K562 (cell line): ENCODE measurements around the gene LTK. TPM values are rescaled to one million over a fixed set of nuclear protein-coding genes. Genes with fewer than 3 reads are reported as not detected.

Experiments used
- ARID1B ChIP-seq: fragments of 450-650 bp; IDR thresholded peaks from 2 replicates; pipeline ENCODE4 v1.6.1; 2016; ENCODE audit warnings: antibody characterized with exemption, mild to moderate bottlenecking, inconsistent platforms
- EGR1 ChIP-seq: fragments of 450-650 bp; conservative IDR thresholded peaks from 2 replicates; pipeline ENCODE4 v1.6.1; 2017; ENCODE audit warnings: mild to moderate bottlenecking
- ESRRA ChIP-seq: fragments of 450-650 bp; IDR thresholded peaks from 2 replicates; pipeline ENCODE4 v1.6.1; 2014; ENCODE audit warnings: low read depth, mild to moderate bottlenecking, moderate library complexity, borderline replicate concordance
- FIP1L1 ChIP-seq: fragments of 200-400 bp; formaldehyde crosslinking; IDR thresholded peaks from 2 replicates; pipeline ENCODE4 v1.6.1; 2018; ENCODE audit warnings: mild to moderate bottlenecking, low read depth, low read length; ENCODE audit not compliant: poor library complexity, severe bottlenecking
- GABPB1 ChIP-seq: sonication (generic); formaldehyde crosslinking; IDR thresholded peaks from 2 replicates; pipeline ENCODE4 v1.8.0; 2022; ENCODE audit warnings: mild to moderate bottlenecking, missing genetic modification reagents
- HINFP ChIP-seq: fragments of 450-650 bp; conservative IDR thresholded peaks from 2 replicates; pipeline ENCODE4 v1.6.1; 2016; ENCODE audit warnings: missing genetic modification characterization, low read depth, mild to moderate bottlenecking, control low read depth, missing compliant biosample characterization
- KAT7 ChIP-seq: sonication (generic); formaldehyde crosslinking; IDR thresholded peaks from 2 replicates; pipeline ENCODE4 v1.8.0; 2022; ENCODE audit warnings: missing genetic modification reagents, mild to moderate bottlenecking, borderline replicate concordance
- KLF1 ChIP-seq: fragments of 450-650 bp; IDR thresholded peaks from 2 replicates; pipeline ENCODE4 v1.6.1; 2016; ENCODE audit warnings: missing genetic modification characterization, missing compliant biosample characterization
- MAFF ChIP-seq: IDR thresholded peaks from 2 replicates; pipeline ENCODE4 v1.6.1; 2012; ENCODE audit warnings: low read length, improper control_type of control experiment
- MAZ ChIP-seq, 2 experiments: fragments of 450-650 bp in 1 of 2; sonication (generic) in 1 of 2; formaldehyde crosslinking; IDR thresholded peaks in 1 of 2; conservative IDR thresholded peaks in 1 of 2; 2 replicates each; pipeline versions ENCODE4 v1.4.0 to v1.5.0; 2020; ENCODE audit warnings: mild to moderate bottlenecking in 1 of 2, missing genetic modification reagents in 1 of 2
- MBD2 ChIP-seq: sonication (generic); IDR thresholded peaks from 2 replicates; pipeline ENCODE4 v1.6.1; 2016; ENCODE audit warnings: low read depth, borderline replicate concordance
- NCOA6 ChIP-seq: fragments of 450-650 bp; IDR thresholded peaks from 2 replicates; pipeline ENCODE4 v1.6.1; 2017; ENCODE audit warnings: mild to moderate bottlenecking
- PRMT5 ChIP-seq: sonication (generic); formaldehyde crosslinking; IDR thresholded peaks from 2 replicates; pipeline ENCODE4 v1.5.0; 2020; ENCODE audit warnings: missing genetic modification reagents
- SMARCB1 ChIP-seq: IDR thresholded peaks from 2 replicates; pipeline ENCODE4 v1.6.1; 2011; ENCODE audit warnings: improper control_type of control experiment, low read depth; ENCODE audit not compliant: insufficient read length
- SMC3 ChIP-seq: conservative IDR thresholded peaks from 2 replicates; pipeline ENCODE4 v1.6.1; 2011; ENCODE audit warnings: low read depth, low read length, improper control_type of control experiment; ENCODE audit not compliant: insufficient read depth
- SRSF1 ChIP-seq: fragments of 200-400 bp; formaldehyde crosslinking; IDR thresholded peaks from 2 replicates; pipeline ENCODE4 v1.6.1; 2017; ENCODE audit warnings: mild to moderate bottlenecking, low read depth, low read length, moderate library complexity
- TEAD4 ChIP-seq, 2 experiments: sonication (generic) in 1 of 2; formaldehyde crosslinking in 1 of 2; IDR thresholded peaks; 2 replicates each; pipeline versions ENCODE4 v1.6.1 to v1.8.0; 2012 to 2022; ENCODE audit warnings: borderline replicate concordance in 1 of 2, inconsistent platforms in 1 of 2, low read length in 1 of 2, mild to moderate bottlenecking in 1 of 2, missing genetic modification reagents in 1 of 2
- XRCC4 ChIP-seq: IDR thresholded peaks from one replicate; pipeline ENCODE4 v1.6.1; 2011; ENCODE audit not compliant: insufficient read depth, insufficient read length; ENCODE audit errors: extremely low read depth
- ZBTB1 ChIP-seq: sonication (generic); formaldehyde crosslinking; IDR thresholded peaks from 2 replicates; pipeline ENCODE4 v1.8.1; 2023; ENCODE audit warnings: missing genetic modification reagents, low read depth, mild to moderate bottlenecking, borderline replicate concordance
- ZBTB7A ChIP-seq: IDR thresholded peaks from 2 replicates; pipeline ENCODE4 v1.6.1; 2011; ENCODE audit warnings: low read depth, mild to moderate bottlenecking, low read length, moderate library complexity, borderline replicate concordance; ENCODE audit not compliant: control insufficient read depth
- ZC3H11A ChIP-seq: IDR thresholded peaks from 2 replicates; pipeline ENCODE4 v1.6.1; 2012; ENCODE audit warnings: low read depth, low read length, improper control_type of control experiment
- ZKSCAN8 ChIP-seq: fragments of 200-800 bp; sonication (Bioruptor generic); IDR thresholded peaks from 2 replicates; pipeline ENCODE4 v1.6.1; 2016; ENCODE audit warnings: missing genetic modification characterization, missing compliant biosample characterization
- ZNF121 ChIP-seq: sonication (generic); formaldehyde crosslinking; conservative IDR thresholded peaks from 2 replicates; pipeline ENCODE4 v1.8.0; 2022; ENCODE audit warnings: missing genetic modification reagents
- ZNF212 ChIP-seq: fragments of 450-650 bp; formaldehyde crosslinking; IDR thresholded peaks from 2 replicates; pipeline ENCODE4 v1.4.0; 2020; ENCODE audit warnings: mild to moderate bottlenecking
- ZNF395 ChIP-seq: fragments of 200-800 bp; sonication (Bioruptor generic); IDR thresholded peaks from 2 replicates; pipeline ENCODE4 v1.6.1; 2017; ENCODE audit warnings: missing genetic modification characterization, missing compliant biosample characterization
- ZNF764 ChIP-seq: fragments of 250-450 bp; sonication (Bioruptor Pico); IDR thresholded peaks from 2 replicates; pipeline ENCODE4 v1.4.0; 2020; ENCODE audit warnings: low read depth, mild to moderate bottlenecking, moderate library complexity
- polyA plus RNA-seq, 8 experiments: library from polyadenylated mRNA; depleted of rRNA in 4 of 8; stranded (reverse) in 5 of 8; unstranded in 3 of 8; fragments of >200 nt; fragmentation: Nextera tagmentation in 2 of 8; fragmentation: Illumina TruSeq in 1 of 8; extraction: Ambion mirVana in 2 of 8; extraction: Trizol in 1 of 8; gene quantifications; 2 replicates each; pipeline versions ENCODE4 v1.2.1 to v1.2.3, GENCODE V29; 2011 to 2014; ENCODE audit warnings: inconsistent platforms in 1 of 8, missing spikeins in 1 of 8
- total RNA-seq, 7 experiments: library from RNA; depleted of rRNA in 6 of 7; stranded (reverse); fragments of >200 nt in 6 of 7; fragmentation: Illumina TruSeq in 2 of 7; extraction: Trizol in 2 of 7; gene quantifications; 2 replicates each; pipeline versions ENCODE4 v1.2.1 to v1.2.3, GENCODE V29; 2011 to 2021; ENCODE audit warnings: low replicate concordance in 1 of 7

LTK gene
- total and polyA plus RNA-seq, 9 of the 15 experiments (the other 6 are each of a cell fraction or from before 2014, with no cell fraction given) = 0.25 to 4.4 (median 1.8) TPM

- TF ChIP-seq XRCC4 = no peak
- TF ChIP-seq GABPB1 = 0 out of 2 replicates have a peak, but pooled peaks have one; percentile 13
- TF ChIP-seq EGR1 = peak; percentile 69
- 0 out of 2 replicates have a peak, but pooled peaks have one; percentile 8 for TF ChIP-seq ESRRA
- no peak for TF ChIP-seq PRMT5 (CRISPR knock-in tag)
- TF ChIP-seq ZNF395 = peak; percentile 19; the same call in 1 of the 2 replicates
- 0 out of 2 replicates have a peak, but pooled peaks have one; percentile 17 for TF ChIP-seq ARID1B
- TF ChIP-seq ZBTB7A = peak; percentile 65; the same call in 1 of the 2 replicates
- no peak for TF ChIP-seq ZKSCAN8 (CRISPR knock-in tag)
- TF ChIP-seq MAFF = no peak
- TF ChIP-seq TEAD4 (IDR thresholded peaks at IDR 0.05; ENCODE audit: low read length) = peak; percentile 18; the same call in 1 of the 2 replicates
- TF ChIP-seq TEAD4 (CRISPR knock-in tag; IDR thresholded peaks at IDR 0.05; ENCODE audit: borderline replicate concordance) = no peak
- peak; percentile 32; the same call in 1 of the 2 replicates for TF ChIP-seq ZBTB1 (CRISPR knock-in tag)
- TF ChIP-seq SMC3 = no peak
- no peak for TF ChIP-seq ZNF764
- TF ChIP-seq NCOA6 = peak; percentile 69
- TF ChIP-seq KLF1 (tag) = no peak
- peak in 1 of 2 experiments; percentile 71 for TF ChIP-seq MAZ (CRISPR knock-in tag; conservative IDR thresholded peaks at IDR 0.05 in 1 of 2, IDR thresholded peaks at IDR 0.05 in 1 of 2)
- no peak for TF ChIP-seq ZNF212 (CRISPR knock-in tag)
- TF ChIP-seq MBD2 = 0 out of 2 replicates have a peak, but pooled peaks have one; percentile 15
- no peak for TF ChIP-seq FIP1L1
- no peak for TF ChIP-seq HINFP (tag)
- TF ChIP-seq KAT7 (CRISPR knock-in tag) = no peak
- TF ChIP-seq ZNF121 = no peak
- no peak for TF ChIP-seq SRSF1
- TF ChIP-seq SMARCB1 = no peak
- no peak for TF ChIP-seq ZC3H11A
Measured at GRCh38 chr15:41494190-41494921, 19.3 kb downstream of the LTK start (continued).
